IMR-90 (cell line): Measurements from ENCODE around the gene TTC27. TPM values are rescaled to one million over a fixed set of nuclear protein-coding genes. Genes with fewer than 3 reads are reported as not detected.

Experiments
- ATAC-seq: fragments of 200-7000 bp; cut with Tn5 transposase; 2 replicates; pipeline ENCODE4 v1.9.1; 2020; ENCODE audit warnings: low read depth, mild to moderate bottlenecking, moderate library complexity
- BruUV-seq: library from RNA; stranded (reverse); fragments of 400-500 nt; replicated peaks from 2 replicates; lab custom pipeline; 2021; lab: Mats Ljungman, UMichigan
- CTCF ChIA-PET: fragments of 300-600 bp; formaldehyde crosslinking; extraction: SDS; loops from one replicate; lab custom pipeline; 2021; ENCODE audit warnings: antibody characterized with exemption; lab: Yijun Ruan, JAX
- POLR2A ChIA-PET: fragments of 300-600 bp; sonication (Branson Sonifier 250); formaldehyde crosslinking; loops from one replicate; lab custom pipeline; 2022; ENCODE audit warnings: antibody characterized with exemption; ENCODE audit not compliant: unreplicated experiment; lab: Charles Lee
- DNase-seq: peaks from one replicate; pipeline ENCODE4 v3.0.0; 2013
- H2AFZ ChIP-seq: replicated peaks from 2 replicates; pipeline ENCODE3; 2013; ENCODE audit warnings: low read length, mild to moderate bottlenecking; ENCODE audit not compliant: poor library complexity
- H2AK5ac ChIP-seq: 2 replicates; pipeline ENCODE4 v1.6.1; 2013; ENCODE audit warnings: low read depth, low read length, inconsistent platforms
- H2AK9ac ChIP-seq: replicated peaks from 2 replicates; pipeline ENCODE3; 2013; ENCODE audit warnings: mild to moderate bottlenecking, low read depth, low read length, moderate library complexity; ENCODE audit not compliant: poor library complexity
- H2BK120ac ChIP-seq: 2 replicates; pipeline ENCODE4 v1.6.1; 2013; ENCODE audit warnings: low read depth, low read length, inconsistent platforms
- H2BK15ac ChIP-seq: 3 replicates; pipeline ENCODE4 v1.6.1; 2013; ENCODE audit warnings: low read depth, low read length, inconsistent platforms
- H2BK20ac ChIP-seq: 2 replicates; pipeline ENCODE4 v1.6.1; 2013; ENCODE audit warnings: low read depth, mild to moderate bottlenecking, inconsistent platforms, low read length, moderate library complexity
- H2BK5ac ChIP-seq: 2 replicates; pipeline ENCODE4 v1.6.1; 2013; ENCODE audit warnings: mild to moderate bottlenecking, low read depth, low read length, inconsistent platforms; ENCODE audit not compliant: poor library complexity, severe bottlenecking
- H3K14ac ChIP-seq: replicated peaks from 2 replicates; pipeline ENCODE4 v1.6.1; 2013; ENCODE audit warnings: low read depth, low read length, inconsistent platforms
- H3K18ac ChIP-seq: 2 replicates; pipeline ENCODE4 v1.6.1; 2013; ENCODE audit warnings: low read depth, low read length, control low read depth
- H3K23ac ChIP-seq: 2 replicates; pipeline ENCODE4 v1.6.1; 2013; ENCODE audit warnings: low read depth, low read length, inconsistent platforms
- H3K27ac ChIP-seq: 2 replicates; pipeline ENCODE4 v1.5.1; 2013; ENCODE audit warnings: mild to moderate bottlenecking, control low read depth, low read length; ENCODE audit not compliant: insufficient read depth
- H3K27me3 ChIP-seq: 2 replicates; pipeline ENCODE4 v1.6.1; 2013; ENCODE audit warnings: low read length; ENCODE audit not compliant: control insufficient read depth, insufficient read depth
- H3K36me3 ChIP-seq: 2 replicates; pipeline ENCODE4 v1.6.1; 2013; ENCODE audit warnings: low read length, mixed read lengths; ENCODE audit not compliant: control insufficient read depth, insufficient read depth
- H3K4ac ChIP-seq: 2 replicates; pipeline ENCODE4 v1.6.1; 2013; ENCODE audit warnings: low read depth, low read length, inconsistent platforms
- H3K4me1 ChIP-seq: 2 replicates; pipeline ENCODE4 v1.6.1; 2013; ENCODE audit warnings: low read length, mixed read lengths; ENCODE audit not compliant: control insufficient read depth, insufficient read depth
- H3K4me2 ChIP-seq: 2 replicates; pipeline ENCODE4 v1.6.1; 2013; ENCODE audit warnings: low read depth, mild to moderate bottlenecking, control low read depth, low read length, moderate library complexity
- H3K4me3 ChIP-seq: 2 replicates; pipeline ENCODE4 v1.5.1; 2013; ENCODE audit warnings: low read depth, mild to moderate bottlenecking, control low read depth, low read length, moderate library complexity; ENCODE audit not compliant: insufficient read depth
- H3K56ac ChIP-seq: 2 replicates; pipeline ENCODE4 v1.6.1; 2013; ENCODE audit warnings: low read length, inconsistent platforms; ENCODE audit not compliant: insufficient read depth; ENCODE audit errors: extremely low read depth
- H3K79me1 ChIP-seq, 2 experiments: 2 replicates each; pipeline ENCODE4 v1.6.1; 2013; ENCODE audit warnings: low read length in 2 of 2, inconsistent platforms in 1 of 2, low read depth in 1 of 2
- H3K9ac ChIP-seq: 2 replicates; pipeline ENCODE4 v1.6.1; 2013; ENCODE audit warnings: low read depth, low read length, control low read depth
- H3K9me1 ChIP-seq: 2 replicates; pipeline ENCODE4 v1.6.1; 2013; ENCODE audit warnings: low read length, inconsistent platforms; ENCODE audit not compliant: insufficient read depth
- H3K9me3 ChIP-seq: 2 replicates; pipeline ENCODE4 v1.6.1; 2013; ENCODE audit warnings: low read length; ENCODE audit not compliant: control insufficient read depth, insufficient read depth
- H4K20me1 ChIP-seq: 2 replicates; pipeline ENCODE4 v1.6.1; 2013; ENCODE audit warnings: low read length, inconsistent platforms; ENCODE audit not compliant: insufficient read depth
- H4K5ac ChIP-seq: 2 replicates; pipeline ENCODE4 v1.6.1; 2013; ENCODE audit warnings: mild to moderate bottlenecking, low read depth, low read length, control low read depth
- H4K8ac ChIP-seq, 2 experiments: 2 replicates each; pipeline ENCODE4 v1.6.1; 2013; ENCODE audit warnings: low read depth in 2 of 2, low read length in 2 of 2, control low read depth in 1 of 2, inconsistent platforms in 1 of 2
- H4K91ac ChIP-seq: 2 replicates; pipeline ENCODE4 v1.6.1; 2013; ENCODE audit warnings: low read depth, low read length, inconsistent platforms; ENCODE audit not compliant: insufficient read depth
- CHD1 ChIP-seq: IDR thresholded peaks from 2 replicates; pipeline ENCODE4 v1.6.1; 2012; ENCODE audit warnings: low read depth, low read length, improper control_type of control experiment
- CTCF ChIP-seq: conservative IDR thresholded peaks from 2 replicates; pipeline ENCODE4 v1.5.1; 2012; ENCODE audit warnings: mild to moderate bottlenecking, low read depth, low read length, improper control_type of control experiment
- NFE2L2 ChIP-seq: fragments of 150-350 bp; IDR thresholded peaks from 2 replicates; pipeline ENCODE4 v1.6.1; 2016; ENCODE audit warnings: low read depth, mild to moderate bottlenecking, low read length
- POLR2A ChIP-seq: IDR thresholded peaks from 2 replicates; pipeline ENCODE4 v1.6.1; 2012; ENCODE audit warnings: mild to moderate bottlenecking, low read depth, low read length
- RAD21 ChIP-seq: IDR thresholded peaks from 2 replicates; pipeline ENCODE4 v1.6.1; 2012; ENCODE audit warnings: low read length, improper control_type of control experiment
- RFX5 ChIP-seq: IDR thresholded peaks from 2 replicates; pipeline ENCODE4 v1.8.0; 2012; ENCODE audit warnings: low read depth, mild to moderate bottlenecking, low read length, moderate library complexity
- WGBS, 2 experiments: methylation state at CpG; one replicate each; pipeline versions ENCODE4 v1.1.5 to v1.1.7; 2013; ENCODE audit warnings: missing lambda C conversion rate in 2 of 2; ENCODE audit not compliant: insufficient read length in 1 of 2; ENCODE audit errors: extremely low coverage in 2 of 2; 5-methylcytosine and 5-hydroxymethylcytosine counted together
- dilution Hi-C: fragments of 300-500 bp; cut with HindIII; formaldehyde crosslinking; loops from one replicate; pipeline ENCODE4 v1.14.3; 2018; ENCODE audit warnings: low sequenced_read_pairs; ENCODE audit not compliant: unreplicated experiment
- in situ Hi-C: fragments of 300-500 bp; cut with MboI; formaldehyde crosslinking; loops from 3 replicates; pipeline ENCODE4 v1.14.3; 2019; ENCODE audit warnings: low sequenced_read_pairs, inconsistent platforms, mixed read lengths
- intact Hi-C: fragments of 100-400 bp; cut with micrococcal nuclease; formaldehyde crosslinking; loops from 2 replicates; pipeline ENCODE4 v1.10.0; 2022
- polyA plus RNA-seq, 3 experiments: library from polyadenylated mRNA; depleted of rRNA; stranded (reverse); fragments of >200 nt; gene quantifications; 2 replicates each; pipeline ENCODE4 v1.2.3, GENCODE V29; 2012; ENCODE audit warnings: low replicate concordance in 1 of 3
- total RNA-seq: library from RNA; depleted of rRNA; stranded (reverse); fragments of >200 nt; gene quantifications from 2 replicates; pipeline ENCODE4 v1.2.3, GENCODE V29; 2012

TTC27 gene
- total and polyA plus RNA-seq, 2 of the 4 experiments (the other 2 are of a cell fraction): 12.7 to 30.5 TPM

GRCh38 chr2:32843699-32844098 is 215.8 kb downstream of the TTC27 start:
- H2BK15ac ChIP-seq: no peak overlapping the region
- H4K8ac ChIP-seq: no peak overlapping the region
- no peak overlapping the region for H4K5ac ChIP-seq
- H3K27ac ChIP-seq: no peak overlapping the region
- no TSS peak for BruUV-seq
- no peak overlapping the region for H2AFZ ChIP-seq
- ATAC-seq: no peak
- H4K20me1 ChIP-seq: no peaks in the 10 kb centered on the region
- H3K9me1 ChIP-seq: no peaks in the 10 kb centered on the region
- H4K91ac ChIP-seq: no peak overlapping the region
- H3K9me3 ChIP-seq: no peaks in the 10 kb centered on the region
- no peaks in the 10 kb centered on the region for H3K36me3 ChIP-seq
- H2AK5ac ChIP-seq: no peak overlapping the region
- no peak overlapping the region for H3K18ac ChIP-seq
- H2BK120ac ChIP-seq: no peak overlapping the region
- H3K56ac ChIP-seq: no peak overlapping the region
- H3K14ac ChIP-seq: no peak overlapping the region
- no peak overlapping the region for H2BK5ac ChIP-seq
- CTCF ChIA-PET: no interaction called here
- TF ChIP-seq CHD1 (no peak), POLR2A (no peak), RAD21 (no peak), NFE2L2 (no peak), CTCF (no peak), RFX5 (no peak)
- in situ Hi-C loops (no loop called here), dilution Hi-C loops (no loop called here), intact Hi-C loops (no loop called here)
- no CpG with 5 or more reads among the region's 1 CpG for WGBS, 2 experiments
- no peak overlapping the region for H2AK9ac ChIP-seq
- no peak overlapping the region for H2BK20ac ChIP-seq
- no peak overlapping the region for H3K4me3 ChIP-seq
- POLR2A ChIA-PET: no interaction called here
- H3K79me1 ChIP-seq: no peaks in the 10 kb centered on the region
- H3K23ac ChIP-seq: no peak overlapping the region
- H3K27me3 ChIP-seq: no peaks in the 10 kb centered on the region
- peaks cover 4% of the 10 kb centered on the region for H3K4me1 ChIP-seq
- H3K9ac ChIP-seq: no peak overlapping the region
- DNase-seq: no peak
- no peak overlapping the region for H3K4ac ChIP-seq
- no peak overlapping the region for H3K4me2 ChIP-seq
